ENCODE data around the gene NTSR2.
A peak's percentile ranks its signal among the peaks of the same experiment; 100 is the strongest.
"Not testable (repeated sequence)": the region's sequence is repeated elsewhere in the genome, so short reads cannot be mapped to it uniquely, and the experiment has no call there.

NTSR2 gene

GRCh38 chr2:11679486-11680181, 9.6 kb upstream of the NTSR2 start:
- peak; percentile 95 for DNase-seq

GRCh38 chr2:11679016-11679415, 9.0 kb upstream of the NTSR2 start:
- DNase-seq = no peak

DNA sequence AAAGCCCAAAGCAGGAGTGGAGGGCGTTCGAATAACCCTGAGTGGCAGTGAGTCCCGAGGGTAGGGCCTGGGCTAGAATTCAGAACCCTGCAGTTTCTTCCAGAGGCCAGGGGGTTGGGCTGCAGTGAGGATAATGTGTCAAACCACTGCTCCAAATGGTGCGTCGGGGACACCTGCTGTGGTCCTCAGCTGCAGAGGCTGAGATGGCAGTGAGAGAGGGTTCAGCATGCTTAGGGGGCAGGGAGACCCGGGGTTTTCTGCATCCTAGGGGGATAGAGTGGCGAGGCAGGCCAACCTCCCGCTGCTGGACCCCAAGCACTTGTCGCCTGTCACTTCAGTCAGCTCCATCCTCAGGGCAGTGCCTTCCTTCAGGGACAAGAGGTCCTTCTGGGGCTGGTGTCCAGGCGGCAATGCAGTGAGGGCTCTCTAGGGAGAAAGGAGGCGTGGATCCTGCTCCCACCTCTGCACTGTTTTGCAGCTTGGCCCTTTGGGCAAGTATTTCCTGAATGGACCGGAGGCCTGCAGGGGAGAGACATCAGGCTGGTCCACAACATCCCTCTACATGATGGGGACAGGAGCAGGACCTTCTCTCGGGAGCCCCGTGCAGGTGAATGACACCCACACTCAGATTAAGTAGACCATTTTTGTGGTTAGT, 8.4 kb upstream of the NTSR2 start:
- DNase-seq = no peak

DNA sequence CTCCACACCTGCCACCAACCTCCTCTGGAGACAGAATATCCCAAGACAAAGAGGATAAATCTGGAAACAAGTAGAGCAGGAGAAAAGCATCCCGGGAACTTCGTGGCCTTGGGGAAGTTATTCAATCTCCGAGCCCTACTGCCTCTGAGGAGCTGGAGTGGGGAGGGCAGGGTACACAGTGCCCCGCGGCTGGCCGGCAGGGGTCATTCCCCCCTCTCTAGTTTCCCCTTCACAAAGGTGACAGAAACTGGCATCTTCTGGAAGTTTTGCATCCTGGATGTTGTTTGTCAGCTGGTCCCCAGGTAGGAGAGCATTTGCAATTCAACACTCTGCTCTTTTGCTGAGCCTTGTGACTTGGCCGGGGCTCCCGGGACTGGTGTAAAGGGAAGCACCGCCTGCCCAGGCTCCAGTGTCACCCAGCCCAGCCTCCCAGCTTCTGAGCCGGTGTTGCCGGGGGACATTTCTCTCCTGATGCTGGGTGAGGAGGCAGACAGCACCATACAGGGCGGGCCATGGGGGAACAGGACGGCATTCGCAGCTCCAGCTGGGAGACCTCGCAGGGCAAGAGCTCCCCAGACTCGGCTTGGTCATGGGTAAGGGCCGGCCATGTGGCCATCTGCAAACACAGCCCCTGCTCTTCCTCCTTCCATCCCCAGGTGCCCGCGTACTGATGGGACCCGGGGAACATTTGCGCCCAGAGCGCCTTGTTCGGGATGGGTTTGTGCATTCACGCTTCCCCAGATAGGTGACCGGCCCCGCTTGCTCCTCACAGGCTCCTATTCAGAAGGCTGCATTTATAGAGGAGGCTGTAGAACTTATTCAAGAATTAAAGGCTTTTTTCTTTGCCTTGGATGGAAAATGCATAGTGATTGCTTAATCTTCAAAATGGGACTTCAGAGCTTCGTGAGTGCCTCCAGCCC, 7.4 kb upstream of the NTSR2 start:
- no peak for DNase-seq

- DNase-seq = peak; percentile 47
Measured at GRCh38 chr2:11676640-11677039, 6.6 kb upstream of the NTSR2 start.

- DNase-seq = no peak
Measured at GRCh38 chr2:11675423-11676112, 5.6 kb upstream of the NTSR2 start.

DNA sequence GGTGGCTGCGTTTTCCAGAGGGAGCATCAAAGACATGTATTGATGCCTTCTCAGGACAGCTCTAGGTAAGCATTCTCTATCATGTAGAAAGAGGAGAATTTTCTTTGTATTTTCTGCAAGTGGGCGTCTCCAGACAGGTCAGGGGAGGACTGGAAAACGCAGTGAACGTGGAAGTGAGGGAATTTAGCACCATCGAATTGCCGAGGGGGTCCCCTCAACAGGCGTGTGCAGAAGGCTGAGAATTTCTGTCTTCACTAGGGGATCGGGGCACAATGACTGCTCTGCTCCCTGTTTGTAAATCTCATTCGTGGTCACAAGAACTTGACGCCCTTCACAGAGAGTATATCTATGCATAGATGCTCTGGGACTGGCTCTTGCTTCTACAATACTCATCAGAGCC, 5.0 kb upstream of the NTSR2 start:
- DNase-seq = no peak

DNA sequence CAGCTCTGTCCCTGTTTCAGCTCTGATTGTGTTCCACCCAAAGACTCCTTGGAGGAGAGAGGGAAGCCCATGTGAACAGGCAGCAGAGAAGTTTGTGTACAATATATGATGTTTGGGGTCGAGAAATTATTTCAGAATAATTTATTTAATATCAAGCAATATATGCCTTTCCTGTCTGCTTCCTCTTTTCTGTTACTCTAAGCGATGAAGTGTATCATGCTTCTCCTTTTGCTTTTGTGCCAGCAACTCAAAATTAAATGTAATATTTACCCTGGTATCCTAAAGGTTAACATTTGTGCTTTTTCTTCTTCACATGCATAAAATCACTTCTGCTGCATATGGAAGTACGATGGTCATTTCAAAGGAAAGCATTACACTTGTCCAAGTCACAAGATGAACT, 2.4 kb upstream of the NTSR2 start:
- DNase-seq = no peak

- no peak for DNase-seq
Measured at GRCh38 chr2:11667866-11668637, 1.9 kb downstream of the NTSR2 start.

GRCh38 chr2:11667194-11667593, 2.8 kb downstream of the NTSR2 start:
- no peak for DNase-seq

DNA sequence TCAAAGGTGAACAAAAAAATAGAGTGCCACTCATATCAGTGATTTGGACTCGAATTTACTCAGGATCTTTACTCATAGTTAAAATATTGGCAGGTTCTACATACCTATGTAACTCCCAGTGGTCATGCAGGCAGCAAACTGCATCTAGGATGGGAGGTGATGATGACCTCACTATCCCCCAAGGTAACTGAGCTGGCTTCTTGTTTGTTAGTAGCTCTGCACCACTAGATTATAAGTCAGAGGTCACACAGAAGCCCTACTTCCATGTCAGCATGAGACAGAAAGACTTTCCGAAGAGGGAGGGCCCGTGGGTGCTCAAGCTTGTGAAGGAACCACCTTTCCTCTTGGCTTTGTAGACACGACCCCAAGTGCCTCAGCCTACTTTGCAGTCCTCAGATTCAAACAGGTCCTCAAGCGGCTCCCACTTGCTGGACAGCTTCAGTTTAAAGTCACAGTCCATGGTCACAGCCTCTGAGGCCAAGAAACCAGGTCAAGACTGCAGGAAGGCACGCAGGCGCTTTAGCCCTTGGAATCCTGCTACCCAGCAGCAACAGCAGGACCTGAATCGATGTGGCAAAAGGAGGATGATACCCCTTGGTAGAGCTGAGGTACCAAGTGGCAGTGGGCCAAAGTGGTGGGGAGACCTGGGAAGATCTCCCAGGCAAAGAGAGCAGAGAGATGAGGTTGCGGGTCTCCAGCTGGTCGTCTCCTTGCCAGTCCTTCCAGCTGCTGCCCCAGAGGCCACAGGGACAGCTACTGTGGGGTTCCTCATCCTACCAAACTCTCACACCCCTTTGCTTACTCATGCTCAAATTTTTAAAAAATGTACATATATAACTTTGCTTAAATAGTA, 4.3 kb downstream of the NTSR2 start:
- no peak for DNase-seq

GRCh38 chr2:11665028-11665427, 5.0 kb downstream of the NTSR2 start:
- no peak for DNase-seq

- no peak for DNase-seq
Measured at GRCh38 chr2:11663427-11663826, 6.6 kb downstream of the NTSR2 start.

DNA sequence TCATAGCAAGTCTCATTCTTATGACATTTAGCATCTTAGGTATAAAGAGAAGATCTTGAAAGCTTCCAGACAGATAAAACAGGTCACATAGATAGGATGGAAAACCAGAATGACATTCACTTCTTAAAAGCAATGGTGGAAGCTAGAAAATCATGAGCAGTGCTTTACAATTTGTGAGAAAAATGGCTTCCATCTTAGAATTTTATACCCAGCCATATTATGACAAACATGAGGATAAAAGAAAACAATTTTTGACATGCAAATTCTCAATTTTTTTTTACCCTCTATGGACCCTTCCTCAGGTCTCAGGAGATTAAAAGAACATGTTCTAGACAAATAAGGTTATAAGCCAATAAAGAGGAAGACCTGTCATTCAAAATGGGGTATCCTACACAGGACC, 7.1 kb downstream of the NTSR2 start:
- no peak for DNase-seq

- DNase-seq = no peak
Measured at GRCh38 chr2:11661891-11662435, 8.0 kb downstream of the NTSR2 start.

DNA sequence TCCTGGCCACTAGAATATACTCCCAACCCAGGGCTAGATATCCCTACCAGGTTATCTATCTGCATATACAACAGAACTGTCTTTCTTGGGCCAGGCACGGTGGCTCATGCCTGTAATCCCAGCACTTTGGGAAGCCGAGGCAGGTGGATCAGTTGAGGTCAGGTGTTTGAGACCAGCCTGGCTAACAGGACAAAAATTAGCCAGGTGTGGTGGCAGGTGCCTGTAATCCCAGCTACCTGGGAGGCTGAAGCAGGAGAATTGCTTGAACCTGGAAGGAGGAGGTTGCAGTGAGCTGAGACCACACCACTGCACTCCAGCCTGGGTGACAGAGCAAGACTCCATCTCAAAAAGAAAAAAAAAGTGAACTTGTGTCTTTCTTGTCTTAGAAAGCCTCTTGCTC, 9.6 kb downstream of the NTSR2 start:
- DNase-seq = not testable (repeated sequence)

- no peak for DNase-seq
Measured at GRCh38 chr2:11659851-11660250, 10.1 kb downstream of the NTSR2 start.

DNA sequence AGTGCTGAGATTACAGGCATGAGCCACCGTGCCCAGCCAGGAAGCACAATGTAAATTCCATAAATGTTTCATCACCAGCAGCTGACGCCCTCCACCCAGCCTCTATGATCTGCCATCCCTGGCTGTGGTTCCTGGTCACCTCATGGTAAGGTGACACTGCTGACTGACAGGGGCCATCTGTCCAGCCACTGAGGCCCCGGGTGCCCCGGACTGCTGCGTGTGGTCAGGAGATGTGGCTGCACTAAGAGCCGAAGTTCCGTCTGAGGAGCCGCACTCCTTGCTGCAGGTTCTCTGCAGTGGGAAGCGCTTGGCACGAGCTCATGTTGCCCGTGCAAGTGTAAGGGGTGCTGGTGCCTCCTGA, 10.9 kb downstream of the NTSR2 start:
- no peak for DNase-seq

DNA sequence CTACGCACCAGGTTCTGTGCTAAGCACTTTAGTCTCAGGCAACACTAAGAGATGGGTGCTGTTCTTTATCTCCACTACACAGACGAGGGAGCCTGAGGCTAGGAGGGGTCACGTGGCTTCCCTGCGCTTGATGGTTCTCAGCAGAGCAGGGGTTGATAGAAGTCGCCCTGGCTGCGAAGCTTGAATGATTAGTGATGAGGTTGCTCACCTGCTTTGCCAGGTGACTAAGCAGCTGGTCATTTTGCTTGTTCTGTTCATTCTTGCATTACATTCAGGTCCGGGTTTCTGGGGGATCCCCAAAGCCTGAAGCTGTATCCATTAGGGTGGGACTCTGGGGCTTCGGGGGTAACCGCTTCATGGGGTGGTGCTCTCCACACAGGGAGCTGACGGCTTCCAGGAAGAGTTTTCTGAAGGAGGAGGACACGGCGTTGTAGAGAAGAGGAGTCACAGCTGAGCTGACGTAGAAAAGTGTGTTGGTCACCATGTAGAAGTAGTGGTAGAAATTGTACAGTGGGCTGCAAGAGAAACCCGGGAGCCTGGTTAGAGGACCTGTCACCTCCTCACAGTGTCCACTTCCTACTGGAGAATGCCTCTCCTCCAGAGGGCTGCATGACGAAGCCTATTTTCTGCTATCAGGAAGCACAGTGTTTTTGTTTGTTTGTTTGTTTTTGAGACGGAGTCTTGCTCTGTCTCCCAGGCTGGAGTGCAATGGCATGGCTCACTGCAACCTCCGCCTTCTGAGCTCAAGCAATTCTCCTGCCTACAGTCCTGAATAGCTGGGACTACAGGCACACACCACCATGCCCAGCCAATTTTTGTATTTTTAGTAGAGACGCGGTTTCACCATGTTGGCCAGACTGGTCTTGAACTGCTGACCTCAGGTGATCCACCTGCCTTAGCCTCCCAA, 11.5 kb downstream of the NTSR2 start:
- DNase-seq = no peak

DNA sequence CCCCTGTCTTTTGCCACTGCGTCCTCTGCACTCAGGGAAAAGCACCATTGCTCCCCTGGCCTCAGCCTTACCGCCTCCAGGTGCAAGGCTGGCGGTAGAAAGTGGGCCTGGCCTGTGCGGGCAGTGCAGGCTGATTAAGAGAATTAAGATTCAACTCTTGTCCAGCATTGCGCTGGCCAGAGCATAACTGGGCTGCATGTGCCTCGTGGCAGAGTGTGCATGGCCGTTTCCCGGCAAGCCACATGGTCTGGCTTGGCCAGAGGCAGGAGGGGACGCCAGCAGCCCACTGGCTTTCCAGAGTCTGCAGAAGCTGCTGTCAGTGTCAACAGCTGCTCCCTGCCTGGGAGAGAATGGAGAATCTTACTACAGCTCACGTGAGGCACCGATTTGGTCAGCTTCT, 12.3 kb downstream of the NTSR2 start:
- no peak for DNase-seq
